ENCODE measurements around the gene RAD23B. TPM values are rescaled to one million over a fixed set of nuclear protein-coding genes. Genes with fewer than 3 reads are reported as not detected.

RAD23B gene
- total RNA-seq, 1 experiment from 2014 or later, result 114 TPM

DNA sequence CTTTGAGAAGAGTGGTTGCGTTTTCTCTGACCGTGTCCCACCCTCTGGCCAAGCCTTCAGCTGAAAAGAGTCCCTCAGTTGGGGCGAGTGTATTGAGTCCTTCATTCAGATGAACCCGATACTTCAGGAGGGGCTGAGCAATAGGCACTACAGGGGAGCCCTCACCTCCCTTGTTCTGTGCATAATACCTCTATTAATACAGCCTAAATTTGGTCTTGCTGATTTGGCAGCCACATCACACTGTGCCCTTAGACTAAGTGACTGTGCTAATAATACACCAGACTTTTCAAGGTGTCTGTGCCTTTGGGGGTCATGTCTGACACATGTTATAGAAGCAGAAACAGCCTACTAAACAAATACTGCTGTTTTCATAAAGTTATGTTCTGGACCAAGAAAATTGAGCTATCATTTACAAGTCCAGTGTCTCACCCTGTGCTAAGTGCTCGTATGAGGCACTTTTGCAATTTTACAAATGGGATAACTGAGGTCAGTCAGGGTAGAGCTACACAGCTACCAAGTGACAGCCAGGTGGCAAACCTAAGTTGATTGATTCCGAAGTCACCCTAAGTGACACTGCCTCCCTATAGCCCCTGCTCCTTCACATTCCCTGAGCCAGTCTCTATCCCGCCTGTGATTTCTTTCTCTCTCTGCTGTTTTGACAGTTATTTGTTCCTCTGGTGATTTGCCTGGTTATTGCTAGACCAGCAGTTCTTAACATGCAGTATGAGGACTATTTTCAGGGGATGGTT lies 56.0 kb downstream of the RAD23B start:
- in situ Hi-C loops (cut with HindIII; ENCODE audit: low pct_unique_long_range_greater_than_20kb, low sequenced_read_pairs), result no loop called here
- Histone ChIP-seq H3K4me1 (ENCODE audit: control insufficient read depth, insufficient read depth, low read length) (no peaks in the 10 kb centered on the region), H3K9me3 (ENCODE audit: control insufficient read depth, insufficient read depth, low read depth, low read length) (no peaks in the 10 kb centered on the region), H3K27me3 (ENCODE audit: control insufficient read depth, insufficient read depth, low read length) (no peaks in the 10 kb centered on the region), H3K36me3 (ENCODE audit: control insufficient read depth, insufficient read depth, low read length) (peaks cover 5% of the 10 kb centered on the region; the same call in 1 of the 2 replicates), H3K27ac (ENCODE audit: low read length) (no peak overlapping the region), H3K4me3 (ENCODE audit: low read depth in 2 of 2, low read length in 2 of 2) (no peak overlapping the region)
- CTCF ChIA-PET, result no interaction called here
- no TSS peak for BruUV-seq (replicated peaks)
- POLR2A ChIA-PET, result no interaction called here
- intact Hi-C loops (cut with micrococcal nuclease; ENCODE audit: unreplicated experiment), result no loop called here
- ATAC-seq (no peak), DNase-seq (ENCODE audit: low read depth, low spot score) (no peak)
- TF ChIP-seq, protein P1, sequence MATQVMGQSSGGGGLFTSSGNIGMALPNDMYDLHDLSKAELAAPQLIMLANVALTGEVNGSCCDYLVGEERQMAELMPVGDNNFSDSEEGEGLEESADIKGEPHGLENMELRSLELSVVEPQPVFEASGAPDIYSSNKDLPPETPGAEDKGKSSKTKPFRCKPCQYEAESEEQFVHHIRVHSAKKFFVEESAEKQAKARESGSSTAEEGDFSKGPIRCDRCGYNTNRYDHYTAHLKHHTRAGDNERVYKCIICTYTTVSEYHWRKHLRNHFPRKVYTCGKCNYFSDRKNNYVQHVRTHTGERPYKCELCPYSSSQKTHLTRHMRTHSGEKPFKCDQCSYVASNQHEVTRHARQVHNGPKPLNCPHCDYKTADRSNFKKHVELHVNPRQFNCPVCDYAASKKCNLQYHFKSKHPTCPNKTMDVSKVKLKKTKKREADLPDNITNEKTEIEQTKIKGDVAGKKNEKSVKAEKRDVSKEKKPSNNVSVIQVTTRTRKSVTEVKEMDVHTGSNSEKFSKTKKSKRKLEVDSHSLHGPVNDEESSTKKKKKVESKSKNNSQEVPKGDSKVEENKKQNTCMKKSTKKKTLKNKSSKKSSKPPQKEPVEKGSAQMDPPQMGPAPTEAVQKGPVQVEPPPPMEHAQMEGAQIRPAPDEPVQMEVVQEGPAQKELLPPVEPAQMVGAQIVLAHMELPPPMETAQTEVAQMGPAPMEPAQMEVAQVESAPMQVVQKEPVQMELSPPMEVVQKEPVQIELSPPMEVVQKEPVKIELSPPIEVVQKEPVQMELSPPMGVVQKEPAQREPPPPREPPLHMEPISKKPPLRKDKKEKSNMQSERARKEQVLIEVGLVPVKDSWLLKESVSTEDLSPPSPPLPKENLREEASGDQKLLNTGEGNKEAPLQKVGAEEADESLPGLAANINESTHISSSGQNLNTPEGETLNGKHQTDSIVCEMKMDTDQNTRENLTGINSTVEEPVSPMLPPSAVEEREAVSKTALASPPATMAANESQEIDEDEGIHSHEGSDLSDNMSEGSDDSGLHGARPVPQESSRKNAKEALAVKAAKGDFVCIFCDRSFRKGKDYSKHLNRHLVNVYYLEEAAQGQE (IDR thresholded peaks at IDR 0.05; ENCODE audit: insufficient read depth in 1 of 2, low read depth in 2 of 2, low read length in 1 of 2), result no peak
- TF ChIP-seq, protein P2, sequence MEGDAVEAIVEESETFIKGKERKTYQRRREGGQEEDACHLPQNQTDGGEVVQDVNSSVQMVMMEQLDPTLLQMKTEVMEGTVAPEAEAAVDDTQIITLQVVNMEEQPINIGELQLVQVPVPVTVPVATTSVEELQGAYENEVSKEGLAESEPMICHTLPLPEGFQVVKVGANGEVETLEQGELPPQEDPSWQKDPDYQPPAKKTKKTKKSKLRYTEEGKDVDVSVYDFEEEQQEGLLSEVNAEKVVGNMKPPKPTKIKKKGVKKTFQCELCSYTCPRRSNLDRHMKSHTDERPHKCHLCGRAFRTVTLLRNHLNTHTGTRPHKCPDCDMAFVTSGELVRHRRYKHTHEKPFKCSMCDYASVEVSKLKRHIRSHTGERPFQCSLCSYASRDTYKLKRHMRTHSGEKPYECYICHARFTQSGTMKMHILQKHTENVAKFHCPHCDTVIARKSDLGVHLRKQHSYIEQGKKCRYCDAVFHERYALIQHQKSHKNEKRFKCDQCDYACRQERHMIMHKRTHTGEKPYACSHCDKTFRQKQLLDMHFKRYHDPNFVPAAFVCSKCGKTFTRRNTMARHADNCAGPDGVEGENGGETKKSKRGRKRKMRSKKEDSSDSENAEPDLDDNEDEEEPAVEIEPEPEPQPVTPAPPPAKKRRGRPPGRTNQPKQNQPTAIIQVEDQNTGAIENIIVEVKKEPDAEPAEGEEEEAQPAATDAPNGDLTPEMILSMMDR (IDR thresholded peaks at IDR 0.05), result no peak
- TF ChIP-seq TCF7L2 (IDR thresholded peaks at IDR 0.05; ENCODE audit: low read depth, low read length) (no peak), POLR2AphosphoS5 (IDR thresholded peaks at IDR 0.05; ENCODE audit: low read depth, low read length) (no peak), SIN3A (IDR thresholded peaks at IDR 0.05; ENCODE audit: borderline replicate concordance, insufficient read depth, low read depth, low read length) (no peak)

- no TSS peak for BruUV-seq (replicated peaks)
- peak; percentile 80 for ATAC-seq
- intact Hi-C loops (cut with micrococcal nuclease; ENCODE audit: unreplicated experiment), result no loop called here
- Histone ChIP-seq H3K36me3 (ENCODE audit: control insufficient read depth, insufficient read depth, low read length) (no peaks in the 10 kb centered on the region), H3K4me3 (ENCODE audit: low read depth in 2 of 2, low read length in 2 of 2) (no peak overlapping the region), H3K4me1 (ENCODE audit: control insufficient read depth, insufficient read depth, low read length) (no peaks in the 10 kb centered on the region), H3K27me3 (ENCODE audit: control insufficient read depth, insufficient read depth, low read length) (no peaks in the 10 kb centered on the region), H3K27ac (ENCODE audit: low read length) (no peak overlapping the region), H3K9me3 (ENCODE audit: control insufficient read depth, insufficient read depth, low read depth, low read length) (no peaks in the 10 kb centered on the region)
- peak; percentile 36 for DNase-seq (ENCODE audit: low read depth, low spot score)
- ChIA-PET POLR2A (no interaction called here), CTCF (interaction anchor here (0.6 to 1.0 kb wide), 4 partner anchors 62 to 223 kb away, joined by 3 to 6 read pairs (median 4); no protein-coding TSS in a partner anchor)
- TF ChIP-seq, protein P2 (IDR thresholded peaks at IDR 0.05), result peak; percentile 88
- TF ChIP-seq TCF7L2 (IDR thresholded peaks at IDR 0.05; ENCODE audit: low read depth, low read length), result no peak
- in situ Hi-C loops (cut with HindIII; ENCODE audit: low pct_unique_long_range_greater_than_20kb, low sequenced_read_pairs), result no loop called here
Observed at GRCh38 chr9:107340920-107341632, 58.0 kb downstream of the RAD23B start.
